ENCODE data around the gene CYSRT1. TPM values are rescaled to one million over a fixed set of nuclear protein-coding genes. Genes with fewer than 3 reads are reported as not detected.

CYSRT1 gene, protein sequence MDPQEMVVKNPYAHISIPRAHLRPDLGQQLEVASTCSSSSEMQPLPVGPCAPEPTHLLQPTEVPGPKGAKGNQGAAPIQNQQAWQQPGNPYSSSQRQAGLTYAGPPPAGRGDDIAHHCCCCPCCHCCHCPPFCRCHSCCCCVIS
- total RNA-seq (under 1 TPM in 3 of 5 experiments, not detected in 2; 0.45 to 0.63 (median 0.46) TPM), polyA plus RNA-seq (under 1 TPM in 1 of 2 donors, not detected in 1; 0.52 TPM), total RNA-seq (0.67 reads per million)

DNA sequence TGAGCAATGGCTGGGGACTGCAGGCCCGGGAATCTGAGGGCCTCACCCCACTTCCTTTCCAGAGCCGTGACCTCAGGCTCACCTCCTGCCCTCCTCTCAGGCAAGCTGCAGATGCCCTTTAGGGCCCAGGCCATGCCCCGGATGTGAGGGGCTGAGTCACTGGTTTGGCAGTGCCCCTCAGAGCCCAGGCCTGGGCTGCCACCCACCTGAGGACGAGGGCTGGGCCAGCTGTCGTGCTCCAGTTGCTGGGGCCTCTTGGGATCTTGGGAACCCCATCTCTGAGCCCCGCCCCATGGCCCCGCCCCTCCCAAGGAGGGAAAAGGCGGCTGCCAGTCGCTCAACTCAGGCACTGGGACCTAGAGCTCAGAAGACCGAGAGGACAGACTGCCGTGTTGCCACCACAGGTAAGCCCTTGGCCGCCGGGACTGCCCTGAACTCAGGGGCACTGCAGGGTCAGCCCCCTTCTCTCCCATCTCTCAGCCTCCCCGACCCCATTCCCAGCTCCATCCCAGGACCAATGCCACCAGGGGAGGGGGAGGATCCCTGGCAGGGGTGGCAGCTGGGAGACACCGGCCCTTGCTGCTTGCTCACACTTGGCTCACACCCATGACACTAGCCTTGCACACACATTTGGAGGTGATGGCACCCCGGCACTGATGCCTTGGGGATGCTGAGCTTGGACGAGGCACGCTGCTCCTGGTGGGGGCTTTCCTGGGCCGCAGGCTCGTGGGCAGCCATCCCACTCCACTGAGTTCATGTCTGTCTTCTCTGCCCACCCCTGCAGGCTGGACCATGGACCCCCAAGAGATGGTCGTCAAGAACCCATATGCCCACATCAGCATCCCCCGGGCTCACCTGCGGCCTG, at the start of gene CYSRT1:
Gene CYSRT1 (plus strand): TSS at position 345 of the 865 bp plus-strand sequence. CDS start 448 bp downstream, at position 793.
- H3K4me3 Mint-ChIP-seq, result peak within 1 kb of the TSS; percentile 78 to 88 (median 82)
- DNase-seq, result no peak
- intact Hi-C loops (cut with micrococcal nuclease), result loop anchor here in 1 of 2 donors (5.0 to 10.0 kb wide), 2 partner anchors 280 to 678 kb away; partner anchors contain the start of genes C8G, FBXW5 and NOTCH1

DNA sequence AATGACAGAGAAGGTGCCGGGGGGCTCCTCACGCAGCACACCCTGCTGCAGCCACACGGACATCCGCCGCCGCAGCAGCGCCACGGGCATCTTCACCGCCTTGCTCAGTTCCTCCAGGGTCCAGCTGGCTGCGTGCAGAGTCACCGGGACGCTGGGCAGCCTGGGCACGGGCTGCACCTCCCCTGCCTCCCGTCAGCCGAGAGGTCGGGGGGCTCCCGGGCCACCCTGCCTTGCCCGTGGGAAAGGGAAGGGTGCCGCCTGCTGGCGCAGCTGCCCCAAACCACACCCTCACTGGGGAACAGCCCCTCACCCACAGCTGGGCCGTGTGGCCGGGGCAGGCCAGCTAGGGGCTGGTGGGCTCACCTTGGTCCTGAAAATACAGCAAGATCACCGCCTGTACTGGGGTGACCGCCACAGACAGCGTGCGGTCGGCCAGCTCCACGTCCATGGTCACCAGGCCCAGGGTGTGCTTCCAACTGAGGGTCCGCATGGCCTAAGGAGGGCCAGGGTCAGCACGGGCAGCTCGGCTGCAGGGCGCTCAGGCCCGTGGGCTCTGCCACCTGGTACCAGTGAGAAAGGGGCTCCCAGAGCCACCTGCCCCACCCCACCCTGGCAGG, 49.5 kb upstream of the CYSRT1 start:
- H3K27me3 ChIP-seq (ENCODE audit: control insufficient read depth in 2 of 2, insufficient read depth in 2 of 2, low read length in 2 of 2), result peaks cover 0 to 5% of the 10 kb centered on the region in 2 donors
- intact Hi-C loops (cut with micrococcal nuclease), result loop anchor here in 1 of 2 donors (2.0 kb wide), 1 partner anchor 57 kb away; no protein-coding TSS in a partner anchor
- no peak for ATAC-seq
- no peak overlapping the region for H3K4me3 ChIP-seq (ENCODE audit: low read length)
- H3K36me3 ChIP-seq (ENCODE audit: control insufficient read depth in 2 of 3, insufficient read depth in 3 of 3, low read length in 3 of 3), result peaks cover 0 to 30% (median 4%) of the 10 kb centered on the region in 3 experiments
- peaks cover 0 to 16% (median 5%) of the 10 kb centered on the region in 7 donors for H3K4me1 Mint-ChIP-seq
- POLR2A ChIA-PET, result interaction anchor here (0.6 to 1.1 kb wide), 2 partner anchors 52 to 492 kb away, joined by 3 to 4 read pairs; no protein-coding TSS in a partner anchor
- CTCF ChIA-PET, result interaction anchor here (0.9 to 2.0 kb wide), 3 partner anchors 43 to 401 kb away, joined by 3 to 9 read pairs (median 3); partner anchors contain the start of gene RNF224
- peak overlapping the region in 2 of 10 donors; percentile 26 to 41 for H3K4me3 Mint-ChIP-seq
- H3K9me3 ChIP-seq (ENCODE audit: control insufficient read depth in 2 of 3, low read length in 3 of 3), result no peaks in the 10 kb centered on the region
- no peaks in the 10 kb centered on the region for H3K4me1 ChIP-seq (ENCODE audit: control insufficient read depth in 2 of 2, insufficient read depth in 2 of 2, low read length in 2 of 2)
- no peak overlapping the region for H3K27ac ChIP-seq (ENCODE audit: low read depth, low read length)
- no peak for DNase-seq
- no peak overlapping the region for H3K27ac Mint-ChIP-seq
- H3K27me3 Mint-ChIP-seq, result peaks cover 0 to 23% (median 6%) of the 10 kb centered on the region in 5 donors
- H3K36me3 Mint-ChIP-seq, result peaks cover 0 to 7% (median 0%) of the 10 kb centered on the region in 5 donors
- H3K9me3 Mint-ChIP-seq, result no peaks in the 10 kb centered on the region

More for the DNA sequence above, at the start of gene CYSRT1:
- ATAC-seq, result no peak
- H3K9me3 Mint-ChIP-seq, result no peaks in the 10 kb centered on the region
- Histone ChIP-seq H3K36me3 (ENCODE audit: control insufficient read depth in 2 of 3, insufficient read depth in 3 of 3, low read length in 3 of 3) (no peaks in the 10 kb centered on the region), H3K27ac (ENCODE audit: low read depth, low read length) (peak within 1 kb of the TSS; percentile 91), H3K4me1 (ENCODE audit: control insufficient read depth in 2 of 2, insufficient read depth in 2 of 2, low read length in 2 of 2) (peaks cover 9 to 11% of the 10 kb centered on the region in 2 donors), H3K27me3 (ENCODE audit: control insufficient read depth in 2 of 2, insufficient read depth in 2 of 2, low read length in 2 of 2) (no peaks in the 10 kb centered on the region), H3K9me3 (ENCODE audit: control insufficient read depth in 2 of 3, low read length in 3 of 3) (no peaks in the 10 kb centered on the region), H3K4me3 (ENCODE audit: low read length) (peak within 1 kb of the TSS; percentile 86)
- ChIA-PET POLR2A (interaction anchor here (0.6 to 4.9 kb wide), 10 partner anchors 16 to 138 kb away, joined by 3 to 42 read pairs (median 6); partner anchors contain the start of genes ANAPC2, MAN1B1, NDOR1 and SSNA1), CTCF (interaction anchor here (0.9 to 1.2 kb wide), 3 partner anchors 12 to 129 kb away, joined by 3 read pairs; no protein-coding TSS in a partner anchor)
- H3K36me3 Mint-ChIP-seq, result no peaks in the 10 kb centered on the region
- H3K27ac Mint-ChIP-seq, result peak within 1 kb of the TSS in 8 of 9 donors; percentile 21 to 92 (median 73)
- peaks cover 0 to 6% (median 4%) of the 10 kb centered on the region in 5 donors for H3K27me3 Mint-ChIP-seq
- H3K4me1 Mint-ChIP-seq, result peaks cover 5 to 15% (median 6%) of the 10 kb centered on the region in 7 donors

DNA sequence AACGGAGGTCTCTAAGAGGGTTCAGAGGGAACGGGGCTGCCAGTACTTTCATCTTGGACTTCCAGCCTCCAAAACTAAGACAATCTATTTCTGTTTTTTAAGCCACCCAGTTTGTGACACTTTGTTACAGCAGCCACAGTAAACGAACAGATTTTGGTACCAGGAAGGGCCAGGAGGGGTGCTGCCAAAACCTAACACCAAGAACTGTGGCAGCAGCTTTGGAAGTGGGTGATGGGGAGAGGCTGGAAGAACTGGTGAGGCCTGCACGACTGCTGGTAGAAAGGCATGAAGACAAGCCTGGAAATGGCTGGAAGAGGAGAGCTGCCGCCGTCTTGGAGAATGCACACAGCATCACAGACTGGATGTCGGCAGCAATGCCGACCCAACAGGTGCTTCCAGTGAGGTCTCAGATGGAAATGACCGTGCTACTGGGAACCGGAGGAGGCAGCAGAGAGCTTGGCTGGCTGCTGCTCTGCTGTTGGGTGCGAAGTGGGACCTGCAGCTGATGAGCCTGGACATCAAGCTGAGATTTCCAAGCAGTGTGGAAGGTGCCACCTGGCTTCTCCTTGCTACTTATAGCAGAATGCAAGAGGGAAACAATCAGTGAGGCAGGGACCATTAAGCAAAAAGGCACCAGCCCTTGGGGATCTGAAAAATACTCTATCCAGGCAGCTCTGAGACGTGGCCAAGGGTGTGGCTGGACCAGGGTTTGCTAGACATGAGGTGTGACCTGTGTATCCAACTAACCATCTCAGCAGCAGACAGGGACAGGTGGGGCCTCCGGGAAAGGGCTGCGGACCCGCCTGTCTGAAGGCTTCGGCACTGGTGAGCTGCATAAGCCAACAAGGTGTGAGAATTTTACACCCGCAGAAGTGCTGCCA, 48.4 kb upstream of the CYSRT1 start:
- DNase-seq (peak in 1 of 9 donors; percentile 40), ATAC-seq (peak; percentile 63)
- H3K27me3 ChIP-seq (ENCODE audit: control insufficient read depth in 2 of 2, insufficient read depth in 2 of 2, low read length in 2 of 2), result no peaks in the 10 kb centered on the region
- intact Hi-C loops (cut with micrococcal nuclease), result loop anchor here in 1 of 2 donors (1.0 kb wide), 1 partner anchor 51 kb away; the partner anchor contains the start of gene RNF224
- POLR2A ChIA-PET, result interaction anchor here (0.8 to 1.4 kb wide), 5 partner anchors 8 to 80 kb away, joined by 3 to 5 read pairs (median 4); partner anchors contain the start of genes RNF224 and TUBB4B
- Mint-ChIP-seq H3K4me3 (no peak overlapping the region), H3K27ac (peak overlapping the region in 2 of 9 donors; percentile 33 to 65), H3K9me3 (no peaks in the 10 kb centered on the region), H3K36me3 (peaks cover 0 to 7% (median 0%) of the 10 kb centered on the region in 5 donors), H3K27me3 (peaks cover 0 to 15% (median under 1%) of the 10 kb centered on the region in 5 donors), H3K4me1 (peaks cover 0 to 16% (median 5%) of the 10 kb centered on the region in 7 donors)
- H3K36me3 ChIP-seq (ENCODE audit: control insufficient read depth in 2 of 3, insufficient read depth in 3 of 3, low read length in 3 of 3), result peaks cover 0 to 41% (median 4%) of the 10 kb centered on the region in 3 experiments
- CTCF ChIA-PET, result interaction anchor here (1.0 to 2.0 kb wide), 2 partner anchors 51 to 170 kb away, joined by 5 to 9 read pairs; partner anchors contain the start of gene RNF224
- H3K4me3 ChIP-seq (ENCODE audit: low read length), result no peak overlapping the region
- H3K9me3 ChIP-seq (ENCODE audit: control insufficient read depth in 2 of 3, low read length in 3 of 3), result no peaks in the 10 kb centered on the region
- H3K27ac ChIP-seq (ENCODE audit: low read depth, low read length), result no peak overlapping the region
- no peaks in the 10 kb centered on the region for H3K4me1 ChIP-seq (ENCODE audit: control insufficient read depth in 2 of 2, insufficient read depth in 2 of 2, low read length in 2 of 2)

DNA sequence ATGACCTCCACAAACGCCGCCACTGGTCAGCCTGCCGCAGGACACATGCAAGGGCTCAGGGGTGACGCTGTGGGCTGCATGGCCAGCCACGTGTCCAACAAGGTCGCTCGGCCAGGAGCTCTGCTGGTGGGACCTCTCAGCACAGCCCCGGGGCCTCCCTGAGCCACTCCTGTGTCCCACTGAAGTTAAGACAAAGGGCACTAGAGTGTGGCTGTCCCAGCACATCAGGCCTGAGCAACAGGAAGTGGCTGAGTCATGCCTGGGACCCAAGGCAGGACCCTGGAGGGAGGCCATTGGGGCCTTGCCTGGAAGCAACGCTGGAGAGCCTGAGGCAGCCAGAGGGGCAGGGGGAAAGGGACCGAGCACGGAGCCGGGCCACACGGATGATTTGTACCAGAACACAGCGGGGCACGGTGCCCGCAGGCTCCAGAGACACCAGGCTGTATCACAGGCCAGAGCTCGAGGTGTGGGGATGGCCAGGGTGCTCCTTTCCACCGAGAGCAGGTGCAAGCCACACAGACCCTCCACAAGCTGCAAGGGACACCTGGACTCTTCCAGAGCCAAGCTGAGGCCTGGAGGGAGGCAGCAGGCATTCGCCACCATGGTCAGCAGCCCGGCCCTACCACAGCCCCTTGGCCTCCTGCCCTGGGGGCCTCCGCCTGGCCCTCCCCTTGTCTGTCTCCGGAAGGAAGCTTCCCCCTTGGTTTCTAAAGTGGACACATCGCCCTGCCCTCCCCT, 46.6 kb upstream of the CYSRT1 start:
- H3K4me3 Mint-ChIP-seq, result no peak overlapping the region
- no peak overlapping the region for H3K27ac Mint-ChIP-seq
- H3K36me3 Mint-ChIP-seq, result peaks cover 0 to 9% (median 4%) of the 10 kb centered on the region in 5 donors
- DNase-seq (no peak), ATAC-seq (no peak)
- Histone ChIP-seq H3K27ac (ENCODE audit: low read depth, low read length) (no peak overlapping the region), H3K9me3 (ENCODE audit: control insufficient read depth in 2 of 3, low read length in 3 of 3) (no peaks in the 10 kb centered on the region), H3K27me3 (ENCODE audit: control insufficient read depth in 2 of 2, insufficient read depth in 2 of 2, low read length in 2 of 2) (no peaks in the 10 kb centered on the region), H3K4me1 (ENCODE audit: control insufficient read depth in 2 of 2, insufficient read depth in 2 of 2, low read length in 2 of 2) (no peaks in the 10 kb centered on the region), H3K4me3 (ENCODE audit: low read length) (no peak overlapping the region), H3K36me3 (ENCODE audit: control insufficient read depth in 2 of 3, insufficient read depth in 3 of 3, low read length in 3 of 3) (peaks cover 0 to 59% (median 6%) of the 10 kb centered on the region in 3 experiments)
- peaks cover 0 to 12% (median 5%) of the 10 kb centered on the region in 7 donors for H3K4me1 Mint-ChIP-seq
- no peaks in the 10 kb centered on the region for H3K9me3 Mint-ChIP-seq
- ChIA-PET POLR2A (no interaction called here), CTCF (no interaction called here)
- H3K27me3 Mint-ChIP-seq, result peaks cover 0 to 2% (median 0%) of the 10 kb centered on the region in 5 donors
- intact Hi-C loops (cut with micrococcal nuclease), result no loop called here

DNA sequence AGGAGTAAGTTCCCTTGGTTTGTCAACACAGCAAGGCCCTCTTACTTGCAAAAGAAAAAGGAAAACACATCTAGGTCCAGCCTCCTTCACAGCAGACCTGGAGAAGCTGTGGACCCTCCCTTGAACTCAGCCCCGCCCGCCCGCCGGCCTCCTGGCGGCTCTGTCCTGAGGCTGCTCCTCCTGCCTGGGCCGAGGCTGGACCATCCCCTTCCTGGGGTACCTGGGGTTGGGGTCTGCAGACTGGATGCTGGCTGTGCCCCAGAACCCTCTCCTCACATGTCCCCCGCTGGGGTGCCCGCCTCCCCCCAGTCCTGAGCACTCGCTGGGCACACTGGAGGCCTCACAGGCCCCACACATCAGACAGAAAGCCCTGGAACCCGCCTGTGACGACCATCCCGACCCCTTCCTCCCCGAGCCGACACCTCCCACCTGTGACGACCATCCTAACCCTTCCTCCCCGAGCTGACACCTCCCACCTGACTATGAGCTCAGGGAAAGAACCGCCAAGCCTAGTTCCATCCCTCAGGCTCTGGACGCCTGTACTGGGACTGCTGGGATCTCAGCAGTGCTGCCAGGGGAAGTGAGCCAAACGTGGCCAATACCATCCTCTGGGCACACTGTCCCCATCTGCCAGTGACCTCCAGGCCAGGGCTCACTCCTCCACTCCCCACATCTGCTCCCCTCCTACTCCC, 45.9 kb upstream of the CYSRT1 start:
- peak overlapping the region in 2 of 9 donors; percentile 9 to 46 for H3K27ac Mint-ChIP-seq
- Histone ChIP-seq H3K27ac (ENCODE audit: low read depth, low read length) (no peak overlapping the region), H3K4me1 (ENCODE audit: control insufficient read depth in 2 of 2, insufficient read depth in 2 of 2, low read length in 2 of 2) (no peaks in the 10 kb centered on the region), H3K27me3 (ENCODE audit: control insufficient read depth in 2 of 2, insufficient read depth in 2 of 2, low read length in 2 of 2) (no peaks in the 10 kb centered on the region), H3K36me3 (ENCODE audit: control insufficient read depth in 2 of 3, insufficient read depth in 3 of 3, low read length in 3 of 3) (peaks cover 0 to 66% (median 10%) of the 10 kb centered on the region in 3 experiments), H3K4me3 (ENCODE audit: low read length) (no peak overlapping the region), H3K9me3 (ENCODE audit: control insufficient read depth in 2 of 3, low read length in 3 of 3) (no peaks in the 10 kb centered on the region)
- ATAC-seq (no peak), DNase-seq (no peak)
- peaks cover 0 to 10% (median 4%) of the 10 kb centered on the region in 5 donors for H3K36me3 Mint-ChIP-seq
- peaks cover 0 to 10% (median 4%) of the 10 kb centered on the region in 7 donors for H3K4me1 Mint-ChIP-seq
- intact Hi-C loops (cut with micrococcal nuclease), result no loop called here
- POLR2A ChIA-PET, result interaction anchor here (1.0 kb wide), 1 partner anchor 9 kb away, joined by 3 read pairs; the partner anchor contains the start of genes ANAPC2 and SSNA1
- no peaks in the 10 kb centered on the region for H3K27me3 Mint-ChIP-seq
- H3K9me3 Mint-ChIP-seq, result no peaks in the 10 kb centered on the region
- CTCF ChIA-PET, result no interaction called here
- no peak overlapping the region for H3K4me3 Mint-ChIP-seq

All from naive thymus-derived CD4-positive, alpha-beta T cell (primary cell).